Measurements from ENCODE around the gene CEP135.

DNA sequence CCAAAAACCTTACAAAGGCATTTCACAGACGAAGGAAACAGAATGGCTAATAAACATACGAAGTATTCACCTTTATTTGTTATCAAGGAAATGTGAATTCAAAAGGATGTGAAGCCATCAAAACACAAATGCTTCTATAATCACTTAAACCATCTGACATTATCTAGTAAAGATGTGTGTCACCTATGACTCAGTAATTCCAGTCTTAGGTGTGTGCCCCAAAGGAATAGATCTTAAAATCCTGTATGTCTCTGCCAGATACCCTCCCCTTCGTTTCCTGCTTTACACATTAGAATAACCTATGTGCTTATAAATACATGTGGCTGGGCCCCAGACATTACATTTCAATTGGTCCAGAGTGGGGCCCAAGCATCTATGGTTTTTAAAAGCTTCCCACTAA lies 41.8 kb upstream of the CEP135 start:
- TF ChIP-seq, protein P1, sequence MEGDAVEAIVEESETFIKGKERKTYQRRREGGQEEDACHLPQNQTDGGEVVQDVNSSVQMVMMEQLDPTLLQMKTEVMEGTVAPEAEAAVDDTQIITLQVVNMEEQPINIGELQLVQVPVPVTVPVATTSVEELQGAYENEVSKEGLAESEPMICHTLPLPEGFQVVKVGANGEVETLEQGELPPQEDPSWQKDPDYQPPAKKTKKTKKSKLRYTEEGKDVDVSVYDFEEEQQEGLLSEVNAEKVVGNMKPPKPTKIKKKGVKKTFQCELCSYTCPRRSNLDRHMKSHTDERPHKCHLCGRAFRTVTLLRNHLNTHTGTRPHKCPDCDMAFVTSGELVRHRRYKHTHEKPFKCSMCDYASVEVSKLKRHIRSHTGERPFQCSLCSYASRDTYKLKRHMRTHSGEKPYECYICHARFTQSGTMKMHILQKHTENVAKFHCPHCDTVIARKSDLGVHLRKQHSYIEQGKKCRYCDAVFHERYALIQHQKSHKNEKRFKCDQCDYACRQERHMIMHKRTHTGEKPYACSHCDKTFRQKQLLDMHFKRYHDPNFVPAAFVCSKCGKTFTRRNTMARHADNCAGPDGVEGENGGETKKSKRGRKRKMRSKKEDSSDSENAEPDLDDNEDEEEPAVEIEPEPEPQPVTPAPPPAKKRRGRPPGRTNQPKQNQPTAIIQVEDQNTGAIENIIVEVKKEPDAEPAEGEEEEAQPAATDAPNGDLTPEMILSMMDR (conservative IDR thresholded peaks at IDR 0.05; ENCODE audit: low read length): no peak
- TF ChIP-seq EZH2phosphoT487 (IDR thresholded peaks at IDR 0.05; ENCODE audit: borderline replicate concordance, low read depth, low read length): no peak

Data from OCI-LY7 (cell line).